ENCODE data around the gene PTPRN.

PTPRN gene

DNA sequence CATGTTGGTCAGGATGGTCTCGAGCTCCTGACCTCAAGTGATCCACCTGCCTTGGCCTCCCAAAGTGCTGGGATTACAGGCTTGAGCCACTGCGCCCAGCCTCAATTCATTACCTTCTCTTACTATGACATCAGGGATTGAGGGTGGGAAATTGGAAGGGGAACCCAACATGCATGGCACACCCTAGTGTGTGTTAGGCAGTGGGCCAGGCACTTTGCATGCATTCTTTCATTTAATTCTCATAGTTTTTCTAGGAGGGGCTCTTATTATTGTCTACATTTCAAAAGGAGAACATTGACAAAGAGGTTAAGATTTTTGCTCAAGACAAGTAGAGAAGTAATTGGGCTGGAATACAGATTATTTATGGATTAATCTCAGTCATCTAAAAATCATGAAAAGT lies 40.9 kb downstream of the PTPRN start:
- Histone ChIP-seq H3K4me2 (ENCODE audit: insufficient read depth, low read length, poor library complexity, severe bottlenecking) (no peak overlapping the region), H3K36me3 (replicated peaks in 1 of 2; ENCODE audit: control insufficient read depth in 2 of 2, insufficient read depth in 2 of 2, low read length in 2 of 2) (no peaks in the 10 kb centered on the region), H3K18ac (ENCODE audit: low read length) (no peak overlapping the region), H3K27me3 (ENCODE audit: control insufficient read depth in 3 of 3, insufficient read depth in 3 of 3, low read depth in 1 of 3, low read length in 3 of 3) (peaks cover 0 to 68% (median 2%) of the 10 kb centered on the region in 3 experiments), H3K14ac (ENCODE audit: low read length) (no peak overlapping the region), H2BK15ac (ENCODE audit: low read length) (no peak overlapping the region), H2AFZ (ENCODE audit: low read length) (no peak overlapping the region), H3K4me1 (ENCODE audit: control insufficient read depth in 2 of 2, insufficient read depth in 1 of 2, low read depth in 1 of 2, low read length in 2 of 2) (no peaks in the 10 kb centered on the region), H3K23ac (ENCODE audit: low read depth, low read length, poor library complexity) (no peak overlapping the region), H2AK5ac (ENCODE audit: low read depth, low read length) (no peak overlapping the region), H3K79me1 (ENCODE audit: low read depth, low read length) (peaks cover 3% of the 10 kb centered on the region), H2BK12ac (ENCODE audit: low read length) (no peak overlapping the region), H3K4ac (ENCODE audit: low read length) (no peak overlapping the region), H3K9me3 (replicated peaks in 1 of 2; ENCODE audit: control insufficient read depth in 2 of 2, insufficient read depth in 1 of 2, low read depth in 1 of 2, low read length in 2 of 2) (no peaks in the 10 kb centered on the region), H3K9ac (ENCODE audit: low read depth, low read length, poor library complexity) (no peak overlapping the region), H4K91ac (ENCODE audit: low read depth, low read length, poor library complexity) (no peak overlapping the region), H4K8ac (ENCODE audit: low read depth, low read length) (no peak overlapping the region), H3K4me3 (ENCODE audit: low read length in 2 of 2) (no peak overlapping the region), H2BK120ac (ENCODE audit: low read depth, low read length) (no peak overlapping the region), H3K27ac (replicated peaks; ENCODE audit: low read length) (no peak overlapping the region), H2BK5ac (ENCODE audit: low read length) (no peak overlapping the region)
- no CpG with 5 or more reads among the region's 2 CpGs for WGBS, 2 donors (ENCODE audit: extremely low coverage in 2 of 2, insufficient read length in 2 of 2, insufficient replicate concordance in 1 of 2)
- no peak for DNase-seq (ENCODE audit: low spot score)

DNA sequence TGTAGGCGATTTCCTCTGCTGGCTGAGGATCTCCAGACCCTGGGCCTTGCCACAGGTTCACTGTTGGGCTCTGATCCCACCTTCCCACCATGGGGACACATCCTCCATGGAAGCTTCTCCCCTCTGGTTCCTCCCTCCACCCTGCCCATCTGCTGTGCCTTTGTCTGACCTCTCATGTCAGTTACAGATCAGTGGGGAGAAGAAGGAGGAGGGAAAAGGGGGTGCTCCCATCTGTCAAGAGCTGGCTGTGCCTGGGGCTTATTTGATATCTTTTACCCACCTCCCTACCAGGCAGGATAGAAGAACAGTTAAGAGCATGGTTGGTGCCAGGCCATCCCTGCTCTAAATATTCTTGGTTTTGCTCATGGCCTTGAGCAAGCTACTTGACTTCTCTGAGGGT lies 42.3 kb downstream of the PTPRN start:
- H3K4me2 ChIP-seq (ENCODE audit: insufficient read depth, low read length, poor library complexity, severe bottlenecking), result no peak overlapping the region
- no peaks in the 10 kb centered on the region for H3K36me3 ChIP-seq (replicated peaks in 1 of 2; ENCODE audit: control insufficient read depth in 2 of 2, insufficient read depth in 2 of 2, low read length in 2 of 2)
- no peaks in the 10 kb centered on the region for H3K4me1 ChIP-seq (ENCODE audit: control insufficient read depth in 2 of 2, insufficient read depth in 1 of 2, low read depth in 1 of 2, low read length in 2 of 2)
- no peak overlapping the region for H2BK15ac ChIP-seq (ENCODE audit: low read length)
- no peak overlapping the region for H3K23ac ChIP-seq (ENCODE audit: low read depth, low read length, poor library complexity)
- no CpG with 5 or more reads among the region's 1 CpG for WGBS, 2 donors (ENCODE audit: extremely low coverage in 2 of 2, insufficient read length in 2 of 2, insufficient replicate concordance in 1 of 2)
- H3K4ac ChIP-seq (ENCODE audit: low read length), result no peak overlapping the region
- no peak overlapping the region for H2BK5ac ChIP-seq (ENCODE audit: low read length)
- H3K9me3 ChIP-seq (replicated peaks in 1 of 2; ENCODE audit: control insufficient read depth in 2 of 2, insufficient read depth in 1 of 2, low read depth in 1 of 2, low read length in 2 of 2), result no peaks in the 10 kb centered on the region
- H3K18ac ChIP-seq (ENCODE audit: low read length), result no peak overlapping the region
- H3K27me3 ChIP-seq (ENCODE audit: control insufficient read depth in 3 of 3, insufficient read depth in 3 of 3, low read depth in 1 of 3, low read length in 3 of 3), result peaks cover 0 to 65% (median 2%) of the 10 kb centered on the region in 3 experiments
- H3K4me3 ChIP-seq (ENCODE audit: low read length in 2 of 2), result no peak overlapping the region
- no peak overlapping the region for H3K27ac ChIP-seq (replicated peaks; ENCODE audit: low read length)
- no peak overlapping the region for H2BK120ac ChIP-seq (ENCODE audit: low read depth, low read length)
- no peak overlapping the region for H4K91ac ChIP-seq (ENCODE audit: low read depth, low read length, poor library complexity)
- no peak for DNase-seq (ENCODE audit: low spot score)
- no peak overlapping the region for H2AK5ac ChIP-seq (ENCODE audit: low read depth, low read length)
- peak overlapping the region; percentile 15 for H3K9ac ChIP-seq (ENCODE audit: low read depth, low read length, poor library complexity)
- H3K14ac ChIP-seq (ENCODE audit: low read length), result no peak overlapping the region
- no peak overlapping the region for H2BK12ac ChIP-seq (ENCODE audit: low read length)
- peaks cover 3% of the 10 kb centered on the region for H3K79me1 ChIP-seq (ENCODE audit: low read depth, low read length)
- H4K8ac ChIP-seq (ENCODE audit: low read depth, low read length), result no peak overlapping the region
- H2AFZ ChIP-seq (ENCODE audit: low read length), result no peak overlapping the region

DNA sequence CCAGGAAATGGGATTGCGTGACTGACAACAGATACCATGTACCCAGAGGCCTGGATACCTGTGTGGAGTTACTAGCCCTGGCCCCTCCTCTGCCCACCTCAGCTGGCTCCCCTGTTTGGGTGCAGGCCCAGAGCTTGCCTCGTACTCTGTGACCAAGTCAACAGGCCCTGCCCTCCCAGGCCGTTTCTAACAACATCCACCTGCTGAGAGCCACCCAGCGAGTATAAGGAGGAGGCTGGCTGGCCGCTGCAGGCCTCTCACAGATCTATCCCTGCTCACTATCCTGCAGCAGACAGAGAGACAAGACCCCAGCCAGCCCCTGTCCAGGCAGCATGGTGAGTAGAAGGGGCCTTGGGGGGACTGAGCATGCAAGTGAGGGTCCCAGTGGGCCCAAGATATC lies 43.0 kb downstream of the PTPRN start:
- no peak overlapping the region for H2AK5ac ChIP-seq (ENCODE audit: low read depth, low read length)
- H3K4me2 ChIP-seq (ENCODE audit: insufficient read depth, low read length, poor library complexity, severe bottlenecking), result no peak overlapping the region
- H2BK120ac ChIP-seq (ENCODE audit: low read depth, low read length), result no peak overlapping the region

DNA sequence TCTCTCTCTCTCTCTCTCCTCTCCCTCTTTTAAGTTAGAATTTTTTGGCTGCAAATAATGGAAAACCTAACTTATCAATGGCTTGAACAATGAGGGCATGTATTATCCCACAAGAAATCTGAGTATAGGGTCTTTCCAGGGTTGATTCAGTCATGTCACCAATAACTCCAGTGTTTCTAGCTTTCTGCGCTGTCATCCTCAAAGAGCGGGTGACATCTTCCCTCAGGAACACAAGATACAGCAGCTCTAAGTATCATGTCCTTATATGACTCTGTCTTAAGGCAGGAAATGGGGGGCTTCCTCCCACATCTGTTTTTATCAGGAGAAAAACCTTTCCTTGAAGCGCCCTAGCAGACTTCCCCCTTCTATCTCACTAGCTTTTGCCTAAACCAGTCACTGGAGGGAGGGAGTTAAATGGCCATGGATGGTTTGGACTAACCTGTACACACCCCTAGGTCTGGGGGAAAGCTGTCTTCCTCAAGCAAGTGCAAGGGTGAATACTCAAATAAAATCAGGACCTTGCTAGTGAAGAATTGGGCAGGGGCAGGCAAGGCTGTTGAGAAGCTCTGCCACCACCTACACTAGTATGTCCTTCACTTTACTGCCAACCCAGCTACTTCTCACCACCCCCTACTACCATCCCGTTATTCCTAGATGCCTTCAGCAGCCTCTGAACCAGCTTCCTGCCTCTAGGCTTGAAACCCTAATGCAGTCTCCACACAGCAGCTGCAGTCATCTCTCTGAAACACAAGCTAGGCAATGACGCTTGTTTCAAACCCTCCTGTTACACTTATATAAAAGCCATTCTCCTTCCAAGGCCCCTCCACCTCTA lies 48.0 kb downstream of the PTPRN start:
- H3K9me3 ChIP-seq (replicated peaks in 1 of 2; ENCODE audit: control insufficient read depth in 2 of 2, insufficient read depth in 1 of 2, low read depth in 1 of 2, low read length in 2 of 2), result no peaks in the 10 kb centered on the region
- no peak overlapping the region for H3K23ac ChIP-seq (ENCODE audit: low read depth, low read length, poor library complexity)
- no peak overlapping the region for H3K4me3 ChIP-seq (ENCODE audit: low read length in 2 of 2)
- no peaks in the 10 kb centered on the region for H3K36me3 ChIP-seq (replicated peaks in 1 of 2; ENCODE audit: control insufficient read depth in 2 of 2, insufficient read depth in 2 of 2, low read length in 2 of 2)
- no peak overlapping the region for H3K4me2 ChIP-seq (ENCODE audit: insufficient read depth, low read length, poor library complexity, severe bottlenecking)
- no peak overlapping the region for H2BK15ac ChIP-seq (ENCODE audit: low read length)
- H3K4me1 ChIP-seq (ENCODE audit: control insufficient read depth in 2 of 2, insufficient read depth in 1 of 2, low read depth in 1 of 2, low read length in 2 of 2), result no peaks in the 10 kb centered on the region
- H3K14ac ChIP-seq (ENCODE audit: low read length), result no peak overlapping the region
- H2BK120ac ChIP-seq (ENCODE audit: low read depth, low read length), result no peak overlapping the region
- no peak overlapping the region for H3K4ac ChIP-seq (ENCODE audit: low read length)
- H3K9ac ChIP-seq (ENCODE audit: low read depth, low read length, poor library complexity), result no peak overlapping the region
- no peak for DNase-seq (ENCODE audit: low spot score)
- WGBS, 2 donors (ENCODE audit: extremely low coverage in 2 of 2, insufficient read length in 2 of 2, insufficient replicate concordance in 1 of 2), result no CpG with 5 or more reads among the region's 5 CpGs
- H2BK5ac ChIP-seq (ENCODE audit: low read length), result no peak overlapping the region
- no peak overlapping the region for H3K18ac ChIP-seq (ENCODE audit: low read length)
- H2AFZ ChIP-seq (ENCODE audit: low read length), result no peak overlapping the region
- no peak overlapping the region for H2BK12ac ChIP-seq (ENCODE audit: low read length)
- peaks cover 0 to 63% (median 10%) of the 10 kb centered on the region in 3 experiments for H3K27me3 ChIP-seq (ENCODE audit: control insufficient read depth in 3 of 3, insufficient read depth in 3 of 3, low read depth in 1 of 3, low read length in 3 of 3)
- H4K8ac ChIP-seq (ENCODE audit: low read depth, low read length), result no peak overlapping the region
- no peak overlapping the region for H2AK5ac ChIP-seq (ENCODE audit: low read depth, low read length)
- H3K79me1 ChIP-seq (ENCODE audit: low read depth, low read length), result no peaks in the 10 kb centered on the region
- no peak overlapping the region for H3K27ac ChIP-seq (replicated peaks; ENCODE audit: low read length)
- no peak overlapping the region for H4K91ac ChIP-seq (ENCODE audit: low read depth, low read length, poor library complexity)

More for the DNA sequence above, 43.0 kb downstream of the PTPRN start:
- H2BK12ac ChIP-seq (ENCODE audit: low read length), result no peak overlapping the region
- no peak overlapping the region for H2BK5ac ChIP-seq (ENCODE audit: low read length)
- H3K79me1 ChIP-seq (ENCODE audit: low read depth, low read length), result no peaks in the 10 kb centered on the region
- no peak overlapping the region for H4K8ac ChIP-seq (ENCODE audit: low read depth, low read length)
- H2AFZ ChIP-seq (ENCODE audit: low read length), result no peak overlapping the region
- H3K36me3 ChIP-seq (replicated peaks in 1 of 2; ENCODE audit: control insufficient read depth in 2 of 2, insufficient read depth in 2 of 2, low read length in 2 of 2), result no peaks in the 10 kb centered on the region
- H3K14ac ChIP-seq (ENCODE audit: low read length), result no peak overlapping the region
- WGBS, 2 donors (ENCODE audit: extremely low coverage in 2 of 2, insufficient read length in 2 of 2, insufficient replicate concordance in 1 of 2), result no CpG with 5 or more reads among the region's 5 CpGs
- H3K4me3 ChIP-seq (ENCODE audit: low read length in 2 of 2), result no peak overlapping the region
- no peak overlapping the region for H3K27ac ChIP-seq (replicated peaks; ENCODE audit: low read length)
- no peak for DNase-seq (ENCODE audit: low spot score)
- H3K9me3 ChIP-seq (replicated peaks in 1 of 2; ENCODE audit: control insufficient read depth in 2 of 2, insufficient read depth in 1 of 2, low read depth in 1 of 2, low read length in 2 of 2), result no peaks in the 10 kb centered on the region
- peak overlapping the region; percentile 34 for H2BK15ac ChIP-seq (ENCODE audit: low read length)
- no peaks in the 10 kb centered on the region for H3K4me1 ChIP-seq (ENCODE audit: control insufficient read depth in 2 of 2, insufficient read depth in 1 of 2, low read depth in 1 of 2, low read length in 2 of 2)
- no peak overlapping the region for H4K91ac ChIP-seq (ENCODE audit: low read depth, low read length, poor library complexity)
- peaks cover 0 to 69% (median 3%) of the 10 kb centered on the region in 3 experiments for H3K27me3 ChIP-seq (ENCODE audit: control insufficient read depth in 3 of 3, insufficient read depth in 3 of 3, low read depth in 1 of 3, low read length in 3 of 3)
- H3K23ac ChIP-seq (ENCODE audit: low read depth, low read length, poor library complexity), result no peak overlapping the region
- H3K18ac ChIP-seq (ENCODE audit: low read length), result no peak overlapping the region
- H3K4ac ChIP-seq (ENCODE audit: low read length), result no peak overlapping the region
- no peak overlapping the region for H3K9ac ChIP-seq (ENCODE audit: low read depth, low read length, poor library complexity)
